ENCODE data around the gene IFITM10.

Gene IFITM10

GRCh38 chr11:1781593-1781975 is 31.2 kb upstream of the IFITM10 start:
- no peak for DNase-seq (ENCODE audit: insufficient read length, low spot score)
- no peak for FAIRE-seq
- no peak for TF ChIP-seq POLR2A (IDR thresholded peaks at IDR 0.05; ENCODE audit: low read depth, low read length)

- DNase-seq (ENCODE audit: insufficient read length, low spot score): no peak
- no peak for TF ChIP-seq POLR2A (IDR thresholded peaks at IDR 0.05; ENCODE audit: low read depth, low read length)
- no peak for FAIRE-seq
Measured at GRCh38 chr11:1780700-1781592, 30.6 kb upstream of the IFITM10 start.

- TF ChIP-seq POLR2A (IDR thresholded peaks at IDR 0.05; ENCODE audit: low read depth, low read length): no peak
- no peak for FAIRE-seq
- no peak for DNase-seq (ENCODE audit: insufficient read length, low spot score)
Measured at GRCh38 chr11:1779806-1780699, 29.7 kb upstream of the IFITM10 start.

- TF ChIP-seq POLR2A (IDR thresholded peaks at IDR 0.05; ENCODE audit: low read depth, low read length): no peak
- no peak for FAIRE-seq
- no peak for DNase-seq (ENCODE audit: insufficient read length, low spot score)
Measured at GRCh38 chr11:1779034-1779805, 28.8 kb upstream of the IFITM10 start.

- TF ChIP-seq POLR2A (IDR thresholded peaks at IDR 0.05; ENCODE audit: low read depth, low read length): no peak
- no peak for FAIRE-seq
Measured at GRCh38 chr11:1778141-1778911, 27.9 kb upstream of the IFITM10 start.

GRCh38 chr11:1777737-1778136 is 27.3 kb upstream of the IFITM10 start:
- TF ChIP-seq POLR2A (IDR thresholded peaks at IDR 0.05; ENCODE audit: low read depth, low read length): no peak
- FAIRE-seq (no peak), DNase-seq (ENCODE audit: insufficient read length, low spot score) (no peak)

More at GRCh38 chr11:1778141-1778911, 27.9 kb upstream of the IFITM10 start:
- no peak for DNase-seq (ENCODE audit: insufficient read length, low spot score)

- no peak for DNase-seq (ENCODE audit: insufficient read length, low spot score)
- no peak for FAIRE-seq
- TF ChIP-seq POLR2A (IDR thresholded peaks at IDR 0.05; ENCODE audit: low read depth, low read length): no peak
Measured at GRCh38 chr11:1776944-1777715, 26.7 kb upstream of the IFITM10 start.

- no peak for TF ChIP-seq POLR2A (IDR thresholded peaks at IDR 0.05; ENCODE audit: low read depth, low read length)
- FAIRE-seq: no peak
- DNase-seq (ENCODE audit: insufficient read length, low spot score): no peak
Measured at GRCh38 chr11:1776331-1776851, 26.0 kb upstream of the IFITM10 start.

- no peak for TF ChIP-seq POLR2A (IDR thresholded peaks at IDR 0.05; ENCODE audit: low read depth, low read length)
- FAIRE-seq: no peak
- DNase-seq (ENCODE audit: insufficient read length, low spot score): no peak
Measured at GRCh38 chr11:1774886-1775285, 24.5 kb upstream of the IFITM10 start.

GRCh38 chr11:1773994-1774550 is 23.7 kb upstream of the IFITM10 start:
- DNase-seq (ENCODE audit: insufficient read length, low spot score): no peak
- TF ChIP-seq POLR2A (IDR thresholded peaks at IDR 0.05; ENCODE audit: low read depth, low read length): no peak
- FAIRE-seq: no peak

- DNase-seq (ENCODE audit: insufficient read length, low spot score): no peak
- FAIRE-seq: no peak
- TF ChIP-seq POLR2A (IDR thresholded peaks at IDR 0.05; ENCODE audit: low read depth, low read length): no peak
Measured at GRCh38 chr11:1773131-1773993, 23.0 kb upstream of the IFITM10 start.

All from H54 (cell line).